ENCODE results near the gene PHTF1.

DNA sequence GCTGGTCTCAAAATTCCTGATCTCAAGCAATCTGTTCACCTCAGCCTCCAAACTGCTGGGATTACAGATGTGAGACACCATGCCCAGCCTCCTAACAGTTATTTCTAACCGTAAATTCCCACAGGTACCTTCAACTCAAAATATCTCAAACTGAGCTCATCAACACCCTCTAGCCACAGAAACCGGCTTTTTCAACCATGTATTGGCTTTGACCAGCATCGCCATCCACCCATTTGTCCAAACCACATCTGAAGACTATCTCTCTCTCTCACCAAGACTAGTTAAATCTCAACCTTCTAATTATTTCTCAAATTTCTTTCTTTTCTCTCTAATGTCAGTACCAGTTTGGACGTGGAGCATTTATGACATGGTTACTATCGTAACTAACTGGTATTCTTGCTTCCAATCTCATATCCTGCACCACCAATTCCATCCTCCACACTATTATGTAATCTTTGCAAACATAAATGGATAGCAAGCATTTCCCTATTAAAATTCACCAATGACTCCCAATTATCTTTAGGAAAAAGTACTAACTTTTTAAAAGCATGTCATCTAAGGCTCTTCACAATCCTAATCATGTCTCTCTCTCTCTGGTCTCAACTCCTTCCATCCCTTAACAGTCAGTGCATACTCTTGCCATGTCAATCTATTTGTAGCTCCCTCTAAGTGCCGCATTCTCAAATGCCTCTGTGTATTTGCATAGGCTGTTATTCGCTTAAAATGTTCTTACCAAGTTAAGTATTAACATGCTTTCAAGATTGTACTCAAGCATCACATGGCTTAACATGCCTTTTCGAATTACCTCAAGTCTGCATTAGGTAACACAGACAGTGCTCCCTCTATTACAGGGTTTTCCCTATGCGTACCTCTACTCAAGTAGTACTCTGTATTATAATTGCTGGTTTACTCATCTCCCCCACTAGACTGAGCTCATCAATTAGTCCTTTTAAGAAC is 34.9 kb upstream of the PHTF1 start:
- TF ChIP-seq, protein P1, sequence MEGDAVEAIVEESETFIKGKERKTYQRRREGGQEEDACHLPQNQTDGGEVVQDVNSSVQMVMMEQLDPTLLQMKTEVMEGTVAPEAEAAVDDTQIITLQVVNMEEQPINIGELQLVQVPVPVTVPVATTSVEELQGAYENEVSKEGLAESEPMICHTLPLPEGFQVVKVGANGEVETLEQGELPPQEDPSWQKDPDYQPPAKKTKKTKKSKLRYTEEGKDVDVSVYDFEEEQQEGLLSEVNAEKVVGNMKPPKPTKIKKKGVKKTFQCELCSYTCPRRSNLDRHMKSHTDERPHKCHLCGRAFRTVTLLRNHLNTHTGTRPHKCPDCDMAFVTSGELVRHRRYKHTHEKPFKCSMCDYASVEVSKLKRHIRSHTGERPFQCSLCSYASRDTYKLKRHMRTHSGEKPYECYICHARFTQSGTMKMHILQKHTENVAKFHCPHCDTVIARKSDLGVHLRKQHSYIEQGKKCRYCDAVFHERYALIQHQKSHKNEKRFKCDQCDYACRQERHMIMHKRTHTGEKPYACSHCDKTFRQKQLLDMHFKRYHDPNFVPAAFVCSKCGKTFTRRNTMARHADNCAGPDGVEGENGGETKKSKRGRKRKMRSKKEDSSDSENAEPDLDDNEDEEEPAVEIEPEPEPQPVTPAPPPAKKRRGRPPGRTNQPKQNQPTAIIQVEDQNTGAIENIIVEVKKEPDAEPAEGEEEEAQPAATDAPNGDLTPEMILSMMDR (conservative IDR thresholded peaks at IDR 0.05): no peak
- no peak for TF ChIP-seq ZFX (IDR thresholded peaks at IDR 0.05)

All from C4-2B (cell line).